GM18507 (cell line): ENCODE measurements around the gene TRAPPC12.
A peak's percentile ranks its signal among the peaks of the same experiment; 100 is the strongest.

Experiments used
- DNase-seq: peaks from one replicate; pipeline ENCODE4 v3.0.0; 2011; ENCODE audit warnings: low read depth; ENCODE audit not compliant: insufficient read length; ENCODE audit errors: extremely low spot score
- FAIRE-seq: peaks from 2 replicates; lab custom pipeline; 2011; peaks lifted over from hg19 to GRCh38; lab: Jason Lieb, UNC

TRAPPC12 gene

GRCh38 chr2:3404349-3404894 is 24.9 kb downstream of the TRAPPC12 start:
- no peak for FAIRE-seq
- no peak for DNase-seq

DNA sequence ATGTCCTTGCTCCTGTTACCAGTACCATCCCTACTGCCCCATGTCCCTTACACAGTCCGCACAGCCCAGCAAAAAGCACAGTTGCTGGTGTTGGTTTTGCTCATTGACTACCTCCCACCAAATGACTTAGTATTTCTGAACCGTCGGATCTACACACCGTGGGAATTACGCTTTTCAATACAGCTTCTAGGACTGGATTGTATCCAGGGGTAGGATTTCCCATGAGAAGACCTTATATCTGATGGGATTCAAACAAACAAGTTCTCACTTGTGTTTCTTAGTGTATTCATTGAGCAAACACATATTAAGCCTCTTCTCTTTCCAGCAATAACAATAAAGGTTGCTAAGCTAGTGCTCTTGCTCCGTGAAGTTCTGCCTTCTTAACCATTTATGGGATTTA is 25.8 kb downstream of the TRAPPC12 start:
- FAIRE-seq: no peak
- DNase-seq: no peak

- no peak for FAIRE-seq
- no peak for DNase-seq
Observed at GRCh38 chr2:3405876-3406275, 26.4 kb downstream of the TRAPPC12 start.

DNA sequence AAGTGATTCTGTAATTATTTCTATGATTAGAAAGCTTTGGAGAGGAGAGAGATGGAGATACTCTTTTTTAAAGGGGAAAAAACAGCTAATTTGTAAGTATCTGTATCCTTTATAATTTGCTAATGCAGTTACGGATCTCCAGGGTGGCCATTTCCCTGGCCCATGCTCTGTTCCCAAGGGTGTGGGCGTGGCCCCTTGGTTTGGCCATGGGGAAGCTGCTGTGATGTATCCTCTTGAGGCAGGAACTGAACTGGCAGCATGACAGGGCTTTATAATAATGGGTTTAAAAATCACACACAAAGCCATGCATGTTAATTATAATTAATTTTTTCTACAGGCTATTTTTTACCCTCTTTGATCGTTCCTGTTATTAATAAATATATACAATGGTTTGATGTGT is 27.0 kb downstream of the TRAPPC12 start:
- DNase-seq (no peak), FAIRE-seq (no peak)

DNA sequence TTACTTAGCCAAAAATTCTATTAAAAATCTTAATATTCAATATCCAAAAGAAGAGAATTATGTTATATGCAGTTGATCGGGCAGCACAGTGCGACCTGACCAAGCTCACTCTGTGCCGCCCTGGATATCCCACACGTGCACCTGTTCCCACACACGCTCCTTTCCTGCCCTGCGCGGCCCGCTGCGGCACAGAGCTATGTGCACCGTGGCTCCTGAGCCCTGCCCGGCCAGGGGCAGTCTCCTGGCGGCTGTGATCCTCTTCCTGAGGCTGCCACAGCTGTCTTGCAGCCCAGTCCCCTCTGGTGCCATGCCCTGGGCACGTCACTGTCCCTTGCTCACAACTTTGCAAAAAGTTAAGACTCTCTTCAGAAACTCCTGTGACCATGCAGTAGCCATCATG is 29.3 kb downstream of the TRAPPC12 start:
- FAIRE-seq: no peak
- DNase-seq: no peak

- DNase-seq (no peak), FAIRE-seq (no peak)
Observed at GRCh38 chr2:3409627-3410170, 30.2 kb downstream of the TRAPPC12 start.

DNA sequence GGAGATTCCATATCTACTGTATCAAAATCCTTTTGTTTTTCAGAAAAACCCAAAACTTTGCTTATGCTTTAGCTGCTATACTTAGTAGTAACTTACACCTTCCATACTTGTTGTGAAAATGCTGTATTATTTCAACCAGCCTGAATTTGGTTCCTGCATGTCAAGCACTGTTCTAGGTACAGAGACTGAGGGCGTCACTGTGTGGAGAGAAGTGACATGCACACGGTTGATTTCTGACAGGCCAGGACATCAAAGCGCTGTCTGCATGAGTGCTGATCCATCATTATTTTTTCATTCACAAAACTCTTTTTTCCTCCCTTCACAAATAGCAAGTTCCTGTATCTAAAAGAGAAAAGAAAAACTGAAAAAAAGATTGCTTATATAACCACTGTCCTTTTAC is 31.6 kb downstream of the TRAPPC12 start:
- FAIRE-seq (no peak), DNase-seq (no peak)

DNA sequence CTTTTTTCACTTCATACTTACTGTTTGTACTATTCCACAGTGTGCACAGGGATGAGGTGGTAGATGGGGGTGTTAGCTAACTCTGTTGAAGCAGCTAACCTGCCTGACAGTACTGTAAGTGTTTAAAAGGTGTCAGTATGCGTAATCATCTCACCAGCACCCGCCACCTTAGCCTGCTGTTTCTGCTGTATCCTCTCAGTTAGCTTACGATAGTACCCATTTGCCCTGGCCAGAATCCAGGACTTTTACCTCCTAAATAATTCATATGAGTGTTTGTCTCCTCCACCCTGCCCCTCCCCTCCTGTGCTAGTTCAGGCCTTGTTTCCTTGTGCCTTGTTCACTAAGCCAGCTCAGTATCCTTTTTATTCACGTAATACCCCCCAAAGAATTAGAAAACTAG is 34.2 kb downstream of the TRAPPC12 start:
- no peak for DNase-seq
- FAIRE-seq: no peak

- FAIRE-seq (no peak), DNase-seq (no peak)
Observed at GRCh38 chr2:3414133-3414860, 34.8 kb downstream of the TRAPPC12 start.

DNA sequence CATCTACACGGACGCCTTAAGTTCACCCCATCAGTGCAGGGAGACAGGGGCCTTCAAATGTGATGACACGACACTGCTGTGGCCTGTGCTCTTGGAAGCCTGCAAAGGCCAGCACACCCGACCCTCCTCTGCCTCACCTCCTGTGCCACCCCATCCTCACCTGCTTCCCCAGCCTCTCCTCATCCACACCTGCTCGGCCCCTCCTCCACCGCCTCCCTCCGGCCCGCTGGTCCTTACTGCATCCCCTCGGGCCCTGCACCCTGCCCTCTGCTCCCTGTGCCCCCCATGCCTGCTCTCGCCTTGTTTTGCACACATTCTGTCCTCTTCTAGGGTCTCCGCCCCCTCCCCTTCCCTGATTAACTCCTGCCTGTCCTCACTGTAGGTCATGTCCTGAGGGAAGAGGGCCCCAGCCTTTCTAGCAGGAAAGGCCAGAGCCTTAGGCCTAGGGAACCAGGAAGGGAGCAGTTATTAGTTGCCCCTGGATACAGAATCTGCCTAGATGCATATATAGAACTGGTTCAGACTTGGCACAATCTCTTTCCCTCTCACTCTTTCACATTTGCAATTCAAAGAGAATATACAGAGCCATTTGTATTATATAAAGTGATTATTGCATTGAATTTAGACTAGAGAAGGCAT is 39.4 kb downstream of the TRAPPC12 start:
- no peak for FAIRE-seq
- no peak for DNase-seq

DNA sequence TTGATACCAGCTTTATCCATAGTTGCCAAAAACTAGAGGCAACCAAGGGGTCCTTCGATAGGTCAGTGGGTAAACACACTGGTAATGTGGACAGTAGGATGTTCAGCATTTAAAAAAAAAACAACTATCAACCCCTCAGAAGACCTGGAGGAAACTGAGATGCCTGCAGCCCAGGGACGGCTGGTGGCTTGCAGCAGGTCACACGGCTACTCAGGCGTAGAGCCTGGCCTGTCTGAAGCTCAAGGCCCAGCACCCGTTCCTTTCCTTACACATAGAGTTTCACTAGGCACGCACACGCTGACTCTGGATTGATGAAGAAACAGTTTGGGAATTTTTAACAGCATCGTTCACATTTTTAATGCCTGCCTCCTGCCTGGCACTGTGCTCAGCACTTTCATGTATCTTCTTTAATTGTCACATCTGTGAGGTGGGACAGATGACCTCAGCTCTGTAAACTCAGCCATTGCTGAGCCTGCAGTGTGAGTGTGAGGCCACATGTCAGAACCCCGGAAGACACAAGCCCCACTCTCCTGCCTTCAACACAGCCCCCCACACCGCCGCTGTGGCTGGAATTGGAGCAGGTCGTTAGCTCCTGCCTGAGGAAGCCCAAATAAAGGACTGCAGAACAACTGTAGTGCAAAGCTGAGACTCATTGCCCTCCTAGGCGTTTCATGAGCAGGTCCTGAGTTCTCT is 40.7 kb downstream of the TRAPPC12 start:
- no peak for FAIRE-seq
- DNase-seq: no peak

- FAIRE-seq: no peak
Observed at GRCh38 chr2:3420769-3421397, 41.4 kb downstream of the TRAPPC12 start.

GRCh38 chr2:3421580-3421979 is 42.1 kb downstream of the TRAPPC12 start:
- DNase-seq: no peak
- no peak for FAIRE-seq

More at GRCh38 chr2:3420769-3421397, 41.4 kb downstream of the TRAPPC12 start:
- no peak for DNase-seq

- DNase-seq: no peak
- FAIRE-seq: peak; percentile 24
Observed at GRCh38 chr2:3422161-3422779, 42.8 kb downstream of the TRAPPC12 start.

DNA sequence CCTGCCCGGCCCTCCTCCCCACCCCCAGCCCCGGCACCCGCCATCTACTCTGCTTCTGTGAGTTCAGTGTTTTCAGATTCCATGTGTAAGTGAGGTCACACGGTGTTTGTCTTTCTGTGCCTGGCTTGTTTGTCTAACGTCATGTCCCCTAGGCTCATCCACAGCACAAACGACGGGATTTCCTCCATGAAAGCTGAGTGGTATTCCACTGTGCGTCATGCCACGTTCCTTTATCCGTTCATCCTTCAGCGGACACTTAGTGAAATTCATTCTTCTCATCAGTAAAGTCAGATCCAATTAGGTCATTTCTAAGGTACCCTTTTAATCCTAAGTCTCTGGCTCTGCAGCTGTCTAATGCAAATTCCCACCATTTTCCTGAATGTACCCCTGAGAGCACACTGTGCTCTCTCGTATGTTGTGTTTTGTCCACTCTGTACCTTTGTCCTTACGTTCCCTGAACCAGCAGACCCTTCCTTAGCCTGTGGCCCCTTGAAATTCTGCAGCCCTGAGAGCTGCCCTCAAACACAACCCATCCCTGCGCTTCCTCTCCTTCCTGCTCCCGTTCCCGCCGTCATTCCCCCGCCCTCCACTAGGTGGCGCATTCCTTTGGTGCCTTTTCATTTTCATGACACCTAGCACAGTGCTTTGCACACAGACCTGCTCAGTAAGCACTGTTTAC is 44.1 kb downstream of the TRAPPC12 start:
- FAIRE-seq: peak; percentile 69
- peak; percentile 30 for DNase-seq

- FAIRE-seq (no peak), DNase-seq (no peak)
Observed at GRCh38 chr2:3424171-3424795, 44.8 kb downstream of the TRAPPC12 start.

DNA sequence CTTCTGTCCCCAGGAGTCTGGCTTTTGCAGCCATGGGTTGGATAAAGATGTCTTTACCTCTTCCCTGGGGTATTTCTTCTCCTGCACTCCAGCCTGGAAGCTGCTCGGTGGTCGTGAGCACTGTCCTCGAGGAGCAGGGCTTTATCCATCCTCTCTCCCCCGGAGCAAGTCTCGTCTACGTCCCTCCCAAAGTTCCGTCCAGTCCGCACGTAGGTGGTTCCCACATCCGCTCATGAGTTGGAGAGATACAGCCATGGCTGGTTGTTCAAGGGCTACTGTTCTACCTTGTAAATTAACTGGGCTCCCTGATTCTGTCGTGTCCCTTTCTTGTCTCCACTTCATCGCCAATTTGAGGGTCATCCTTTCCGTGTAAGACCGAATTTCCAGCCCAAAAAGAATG is 47.1 kb downstream of the TRAPPC12 start:
- FAIRE-seq (no peak), DNase-seq (no peak)

- FAIRE-seq (no peak), DNase-seq (no peak)
Observed at GRCh38 chr2:3427272-3427671, 47.8 kb downstream of the TRAPPC12 start.
